ENCODE data around the gene IPMK.
"Not testable (repeated sequence)": the region's sequence is repeated elsewhere in the genome, so short reads cannot be mapped to it uniquely, and the experiment has no call there.

The IPMK gene

DNA sequence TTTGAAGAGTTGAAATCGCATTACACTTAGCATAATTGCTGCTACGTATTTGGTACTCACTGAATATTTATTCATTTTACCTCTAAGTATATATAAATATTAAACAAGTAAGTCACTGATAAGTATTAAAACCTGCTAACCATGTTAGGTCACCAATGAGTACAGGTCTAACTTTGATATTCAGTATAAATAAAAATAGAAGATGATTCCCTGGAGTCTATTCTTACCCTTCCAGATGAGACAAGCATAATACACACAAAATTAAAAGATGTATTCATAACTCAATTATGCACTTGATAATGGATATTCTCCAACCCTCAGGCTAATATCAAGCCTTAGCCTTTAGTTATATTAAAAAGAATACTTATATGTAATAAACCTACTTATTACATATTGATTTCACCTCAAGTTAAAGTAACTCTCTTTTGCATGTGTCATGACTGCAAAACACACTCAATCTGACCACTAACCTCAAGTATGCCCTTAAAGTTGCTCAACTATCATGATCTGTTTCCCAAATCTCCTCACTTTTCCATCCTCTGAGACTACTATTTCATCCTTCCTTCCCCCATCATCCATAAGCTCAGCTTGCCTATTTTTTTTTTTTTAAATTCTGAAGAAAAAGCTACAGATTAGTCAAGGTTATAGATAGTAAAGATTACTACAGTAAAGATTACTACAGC is 46.8 kb downstream of the IPMK start:
- no peak for DNase-seq (ENCODE audit: low read depth)

DNA sequence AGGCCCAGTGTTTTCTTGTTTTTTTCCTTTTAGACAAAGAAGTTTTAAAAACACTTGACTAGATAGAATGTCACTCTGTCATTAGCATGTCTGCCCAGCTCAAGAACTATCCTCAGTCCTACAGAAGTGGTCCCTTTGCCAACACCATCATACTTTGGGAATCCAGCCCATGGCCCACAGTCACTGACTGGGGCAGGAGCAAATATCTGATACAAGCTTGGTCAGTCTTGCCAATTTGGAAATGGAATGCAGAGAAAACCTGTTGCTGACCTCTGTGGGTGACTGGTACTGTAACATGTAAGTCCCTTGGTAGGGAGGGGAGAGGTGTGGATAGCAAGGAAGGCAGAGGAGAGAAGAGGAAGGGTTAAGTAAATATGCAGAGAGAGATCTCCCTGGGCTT is 47.8 kb downstream of the IPMK start:
- no peak for DNase-seq (ENCODE audit: low read depth)

DNA sequence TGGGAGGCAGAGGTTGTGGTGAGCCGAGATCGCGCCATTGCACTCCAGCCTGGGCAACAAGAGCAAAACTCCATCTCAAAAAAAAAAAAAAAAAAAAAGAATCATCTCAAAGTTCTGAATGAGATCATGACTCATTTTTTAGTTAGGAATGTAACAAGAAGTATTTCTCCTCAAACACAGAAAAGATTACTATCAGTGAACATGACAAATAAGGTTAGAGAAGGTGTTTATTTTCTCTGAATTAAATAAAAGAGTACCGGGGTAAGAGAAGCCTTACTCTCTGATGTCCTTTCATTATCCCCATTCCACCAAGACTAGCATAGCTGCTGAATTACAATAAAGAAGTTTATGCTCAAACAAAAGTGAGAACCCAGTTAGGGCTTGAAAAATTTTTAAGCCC is 50.1 kb downstream of the IPMK start:
- no peak for DNase-seq (ENCODE audit: low read depth)

DNA sequence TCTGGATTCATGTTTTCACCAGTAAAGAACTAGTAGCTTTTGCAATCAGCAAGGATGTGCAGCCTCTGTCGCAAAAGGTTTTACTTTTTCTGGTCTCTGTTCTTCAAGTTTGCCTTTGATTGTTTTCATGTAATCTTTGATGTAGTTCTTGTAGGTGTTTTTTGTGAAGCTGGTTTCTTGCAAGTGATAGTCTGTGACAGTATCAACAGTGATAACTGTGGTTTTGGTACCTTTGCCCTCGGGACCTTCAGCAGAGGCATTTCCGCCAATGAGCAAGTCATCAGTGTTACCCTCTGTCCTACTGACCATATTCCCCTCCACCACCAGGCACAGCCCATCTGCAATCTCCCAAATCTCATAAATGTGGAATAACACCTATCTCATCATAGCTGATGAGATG is 55.1 kb downstream of the IPMK start:
- no peak for DNase-seq (ENCODE audit: low read depth)

DNA sequence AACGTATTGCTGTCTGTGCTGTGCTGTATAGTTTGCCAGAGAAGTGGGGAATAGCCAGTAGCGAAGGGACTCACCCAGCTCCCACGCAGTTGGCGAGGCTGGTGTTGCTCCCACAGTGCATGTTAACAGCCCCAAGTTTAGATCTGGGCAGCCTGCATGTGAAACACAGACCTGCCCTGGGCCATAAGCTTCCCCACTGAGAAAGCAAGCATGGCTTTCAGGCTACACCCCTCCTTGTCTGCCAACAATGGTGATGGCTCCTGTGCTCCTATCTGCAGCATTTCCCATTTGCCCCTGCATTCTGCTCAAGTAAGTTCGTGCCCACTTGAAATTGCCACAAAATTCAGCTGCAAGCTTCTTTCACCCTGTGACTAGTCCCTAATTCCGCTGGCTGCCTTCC is 57.5 kb downstream of the IPMK start:
- no peak for DNase-seq (ENCODE audit: low read depth)

DNA sequence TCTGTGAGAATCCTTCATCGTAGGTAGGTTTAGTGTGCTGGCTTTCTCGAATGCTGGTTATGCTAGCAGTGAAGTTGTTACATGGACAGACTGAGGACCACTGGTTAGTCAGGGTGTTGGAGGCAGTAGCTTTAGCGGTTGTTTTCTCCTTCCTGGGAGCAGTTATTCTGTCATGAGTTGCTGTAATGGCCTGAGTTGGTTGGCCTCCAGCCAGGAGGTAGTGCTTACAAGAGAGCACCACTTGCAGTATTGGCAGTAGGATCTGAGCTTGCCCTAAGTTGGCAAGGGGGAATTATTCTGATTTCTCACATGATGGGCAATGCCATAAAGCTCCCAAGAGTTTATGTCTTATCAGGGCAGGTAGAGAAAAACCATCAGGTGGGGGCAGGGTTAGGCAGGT is 58.0 kb downstream of the IPMK start:
- DNase-seq (ENCODE audit: low read depth): no peak

DNA sequence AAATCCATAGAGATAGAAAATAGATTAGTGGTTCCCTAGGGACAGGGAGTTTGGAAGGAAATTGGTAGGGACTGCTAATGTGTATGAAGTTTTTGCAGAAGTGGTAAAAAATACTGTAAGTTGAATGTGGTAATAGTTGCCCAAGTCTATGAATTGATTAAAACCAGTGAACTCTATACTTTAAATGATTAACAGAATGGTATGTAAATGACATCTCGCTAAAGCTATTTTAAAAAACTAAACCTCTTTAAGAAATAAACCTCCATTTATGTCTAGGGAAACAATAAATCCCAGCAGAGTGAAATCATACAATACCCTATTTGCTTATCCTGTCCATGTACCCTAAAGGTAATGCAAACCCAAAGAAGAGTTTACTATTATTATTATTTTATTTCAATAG is 61.4 kb downstream of the IPMK start:
- no peak for DNase-seq (ENCODE audit: low read depth)

DNA sequence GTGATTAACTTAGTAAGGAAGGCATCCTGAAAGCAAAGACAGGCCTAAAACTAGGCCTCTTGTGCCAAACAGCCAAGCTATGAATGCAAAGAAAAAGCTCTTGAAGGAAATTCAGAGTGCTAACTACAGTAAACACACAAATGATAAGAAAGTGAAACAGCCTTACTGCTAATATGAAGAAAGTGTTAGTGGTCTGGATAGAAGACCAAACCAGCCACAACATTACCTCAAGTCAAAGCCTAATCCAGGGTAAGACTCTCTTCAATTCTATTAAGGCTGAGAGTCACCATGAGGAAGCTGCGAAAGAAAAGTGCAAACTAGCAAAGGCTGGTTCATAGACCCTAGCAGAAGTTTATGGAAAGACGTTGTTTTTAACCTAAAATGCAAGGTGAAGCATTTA is 66.0 kb downstream of the IPMK start:
- no peak for DNase-seq (ENCODE audit: low read depth)

DNA sequence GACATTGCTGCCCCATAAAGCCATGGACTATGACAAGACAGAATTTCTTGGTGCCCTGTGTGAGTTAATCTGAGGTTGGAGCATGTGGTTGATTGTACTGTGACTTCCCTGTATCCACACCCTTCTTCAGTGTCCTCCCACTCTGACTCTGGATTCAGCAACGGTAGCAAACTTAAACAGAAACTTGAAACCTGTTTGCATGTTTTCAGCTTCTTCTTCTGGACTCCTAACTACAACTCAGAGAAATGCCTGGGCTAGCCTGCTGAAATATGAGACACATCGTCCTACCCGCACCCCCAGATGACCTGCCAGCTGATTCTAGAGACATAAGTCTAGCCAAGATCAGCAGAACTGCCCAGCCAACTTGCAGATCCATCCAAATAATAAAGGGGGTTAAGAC is 78.4 kb downstream of the IPMK start:
- no peak for DNase-seq (ENCODE audit: low read depth)

DNA sequence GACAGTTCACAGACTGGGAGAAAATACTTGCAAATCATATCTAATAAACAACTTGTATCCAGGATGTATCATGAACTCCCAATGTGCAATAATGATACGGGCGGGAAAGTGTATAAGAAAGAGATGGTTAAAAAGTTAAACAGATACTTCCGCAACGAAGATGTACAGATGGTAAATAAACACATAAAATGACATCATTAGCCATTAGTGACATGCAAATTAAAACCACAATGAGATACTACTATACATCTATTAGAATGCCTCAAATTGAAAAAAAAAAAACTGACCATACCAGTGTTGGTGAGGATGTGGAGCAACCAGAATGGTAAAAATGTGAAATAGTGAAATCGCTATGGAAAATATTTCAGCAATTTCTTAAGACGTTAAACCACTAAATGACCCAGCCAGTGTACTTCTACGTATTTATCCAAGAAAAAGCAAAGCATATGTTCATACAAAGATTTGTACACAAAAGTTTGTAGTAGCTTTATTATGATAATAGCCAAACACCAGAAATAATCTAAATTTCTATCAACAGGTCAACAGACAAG is 83.5 kb downstream of the IPMK start:
- DNase-seq (ENCODE audit: low read depth): no peak

DNA sequence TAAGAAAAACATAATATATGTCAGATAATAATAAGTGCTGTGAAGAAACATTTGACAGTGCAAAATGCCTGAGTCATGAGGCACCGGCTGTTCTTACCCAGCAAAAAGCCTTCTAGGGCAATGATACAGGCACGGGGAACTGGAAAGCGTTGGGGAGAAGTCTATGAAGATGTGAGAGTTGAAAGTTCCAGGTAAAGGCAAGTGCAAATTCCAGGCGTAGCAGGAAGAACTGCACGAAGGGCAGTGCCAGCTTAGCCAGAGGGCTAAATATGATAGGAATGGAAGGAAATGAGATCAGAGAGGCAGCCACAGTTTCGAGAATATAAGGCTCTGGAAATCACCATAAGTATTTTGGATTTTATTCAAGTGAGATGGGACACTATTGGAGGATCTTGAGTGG is 87.0 kb downstream of the IPMK start:
- no peak for DNase-seq (ENCODE audit: low read depth)

DNA sequence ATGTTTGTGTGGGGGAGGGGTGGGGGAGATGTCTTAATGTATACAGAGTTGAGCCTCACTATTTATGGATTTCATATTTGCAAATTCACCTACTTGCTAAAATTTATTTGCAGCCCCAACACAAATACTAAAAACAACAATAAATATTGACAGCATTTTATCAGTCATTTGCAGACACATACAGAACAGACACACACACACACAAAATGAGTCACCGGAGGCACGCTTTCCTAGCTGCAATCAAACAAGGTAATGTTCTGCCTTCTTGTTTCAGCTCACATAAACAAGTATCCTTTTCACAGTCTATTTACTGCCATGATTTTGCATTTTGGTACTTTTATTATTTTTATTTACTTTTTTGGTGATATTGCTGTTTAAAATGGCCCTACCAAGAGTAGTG is 88.5 kb downstream of the IPMK start:
- no peak for DNase-seq (ENCODE audit: low read depth)

DNA sequence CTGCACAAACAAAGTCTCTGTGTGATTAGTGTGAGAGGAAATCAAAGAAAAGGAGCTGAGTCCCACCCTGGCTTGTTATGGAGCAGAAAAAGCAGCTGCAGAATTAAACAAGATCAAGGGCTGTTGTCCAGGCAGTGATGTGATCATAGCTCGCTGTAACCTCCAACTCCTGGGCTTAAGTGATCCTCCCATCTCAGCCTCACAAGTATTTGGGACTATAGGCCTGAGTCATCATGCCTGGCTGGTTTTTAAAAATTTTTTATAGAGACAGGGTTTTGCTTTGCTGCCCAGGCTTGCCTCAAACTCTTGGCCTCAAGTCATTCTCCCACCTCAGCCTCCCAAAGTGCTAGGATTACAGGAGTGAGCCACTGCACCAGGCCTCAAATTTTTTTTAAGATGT is 88.9 kb downstream of the IPMK start:
- no peak for DNase-seq (ENCODE audit: low read depth)

DNA sequence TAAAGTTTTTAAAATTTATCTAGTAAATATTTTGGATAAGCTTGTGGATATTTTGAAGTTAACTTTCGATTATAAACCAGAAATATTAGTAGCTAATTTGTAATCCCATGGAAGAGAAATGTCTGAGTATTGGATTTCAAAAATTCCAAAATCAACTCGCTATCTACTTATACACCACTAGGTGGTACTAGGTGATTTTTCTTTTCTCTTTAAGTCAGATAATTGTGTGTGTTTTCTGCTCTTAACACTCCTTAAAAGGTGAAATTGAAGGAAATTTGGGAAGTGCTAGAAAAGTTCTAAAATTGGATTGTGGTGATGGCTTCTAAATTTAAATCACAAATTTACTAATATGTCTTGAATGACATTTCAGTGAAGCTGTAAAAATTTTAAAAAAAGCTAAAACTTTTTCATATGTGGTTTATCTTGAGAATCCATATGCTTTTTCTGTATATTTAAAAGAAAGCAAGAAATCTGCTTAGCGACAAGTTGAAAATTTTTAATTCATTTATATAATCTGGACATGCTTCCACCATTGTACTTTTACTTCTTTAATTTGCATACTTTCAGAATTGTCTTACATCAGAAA is 90.2 kb downstream of the IPMK start:
- no peak for DNase-seq (ENCODE audit: low read depth)

DNA sequence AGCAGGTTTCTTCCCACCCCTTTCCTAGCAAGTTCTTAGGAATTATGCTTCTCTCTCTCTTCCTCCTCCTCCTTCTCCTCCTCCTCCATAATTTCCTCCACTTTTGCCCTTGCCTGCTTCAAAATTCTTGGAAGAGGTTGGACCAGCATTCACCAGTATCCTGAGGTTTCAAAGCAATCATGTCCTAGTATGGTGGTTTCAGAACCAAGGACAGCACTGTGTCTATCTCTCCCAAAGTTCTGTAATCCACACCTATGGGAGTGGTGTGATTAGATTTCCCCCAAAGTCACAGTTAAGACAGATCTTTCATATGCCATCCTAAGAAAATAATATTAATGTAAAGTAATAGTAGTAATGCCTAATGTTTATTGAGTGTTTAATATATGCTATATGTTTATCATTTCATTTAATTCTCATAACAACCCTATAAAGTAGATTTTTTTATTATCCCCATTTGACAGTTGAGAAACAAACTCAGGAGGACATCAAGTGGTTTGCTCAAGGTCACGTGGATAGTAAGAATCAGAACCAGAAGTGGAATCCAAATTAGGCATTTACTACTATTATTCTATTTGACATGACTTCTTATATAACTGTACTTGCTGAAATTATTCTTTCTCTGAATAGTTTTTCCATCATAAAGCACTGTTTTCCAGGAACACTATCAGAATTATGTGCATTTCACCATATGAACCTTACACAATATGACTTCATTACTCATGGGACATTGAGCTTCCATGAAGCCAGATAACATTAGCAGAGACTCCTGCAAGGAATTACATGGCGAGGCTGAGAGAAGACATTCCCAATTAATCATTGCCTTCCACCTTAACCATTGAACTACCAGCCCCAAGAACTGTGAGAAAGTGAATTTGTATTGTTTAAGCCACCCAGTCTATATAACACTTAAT is 91.4 kb downstream of the IPMK start:
- DNase-seq (ENCODE audit: low read depth): no peak

DNA sequence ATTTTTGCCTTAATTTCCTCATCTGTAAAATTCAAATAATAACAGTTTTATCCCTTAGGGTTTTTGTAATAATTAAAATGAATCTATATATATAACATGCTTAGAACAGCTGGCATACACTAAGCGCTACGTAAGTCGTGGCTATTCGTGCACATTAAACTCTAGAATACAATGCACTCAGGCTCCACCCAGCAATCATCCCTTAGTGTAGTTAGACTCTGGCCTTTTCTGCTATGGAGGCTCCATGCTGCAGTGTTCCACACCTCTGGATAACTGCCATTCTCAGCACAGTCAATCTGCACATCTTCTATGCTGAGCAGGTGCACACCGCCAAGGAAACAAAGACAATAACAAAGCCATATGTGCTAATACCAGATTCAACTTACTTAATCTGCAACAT is 92.9 kb downstream of the IPMK start:
- no peak for DNase-seq (ENCODE audit: low read depth)

DNA sequence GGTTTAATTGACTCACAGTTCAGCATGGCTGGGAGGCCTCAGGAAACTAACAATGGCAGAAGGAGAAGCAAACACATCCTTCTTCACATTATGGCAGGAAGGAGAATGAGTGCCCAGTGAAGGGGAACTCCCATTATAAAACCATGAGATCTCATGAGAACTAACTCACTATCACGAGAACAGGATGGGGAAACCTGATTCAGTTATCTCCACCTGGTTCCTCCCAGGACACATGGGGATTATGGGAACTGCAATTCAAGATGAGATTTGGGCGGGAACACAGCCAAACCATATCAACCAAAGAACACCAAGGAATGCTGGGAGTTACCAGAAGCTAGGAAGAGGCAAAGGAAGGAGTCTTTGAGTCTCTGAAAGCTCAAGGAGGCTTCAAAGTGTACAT is 94.3 kb downstream of the IPMK start:
- DNase-seq (ENCODE audit: low read depth): no peak

DNA sequence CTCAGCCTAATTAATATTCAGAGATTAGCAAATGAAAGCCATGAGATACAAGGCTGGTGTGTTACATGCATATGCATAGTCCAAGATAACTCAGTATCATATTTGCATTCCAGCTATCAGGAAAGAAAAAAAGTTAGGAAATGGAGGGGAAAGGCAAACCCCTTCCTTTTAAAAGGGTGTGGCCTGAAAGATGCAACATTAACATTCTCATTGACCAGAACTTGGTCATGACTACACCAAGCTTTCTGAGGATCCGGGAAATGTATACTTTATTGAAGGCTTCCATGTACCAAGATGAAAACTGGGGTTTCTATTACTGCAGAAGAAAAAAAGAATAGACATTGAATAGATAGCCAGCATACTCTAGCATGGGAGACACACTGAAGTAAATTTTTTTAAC is 96.5 kb downstream of the IPMK start:
- DNase-seq (ENCODE audit: low read depth): no peak

DNA sequence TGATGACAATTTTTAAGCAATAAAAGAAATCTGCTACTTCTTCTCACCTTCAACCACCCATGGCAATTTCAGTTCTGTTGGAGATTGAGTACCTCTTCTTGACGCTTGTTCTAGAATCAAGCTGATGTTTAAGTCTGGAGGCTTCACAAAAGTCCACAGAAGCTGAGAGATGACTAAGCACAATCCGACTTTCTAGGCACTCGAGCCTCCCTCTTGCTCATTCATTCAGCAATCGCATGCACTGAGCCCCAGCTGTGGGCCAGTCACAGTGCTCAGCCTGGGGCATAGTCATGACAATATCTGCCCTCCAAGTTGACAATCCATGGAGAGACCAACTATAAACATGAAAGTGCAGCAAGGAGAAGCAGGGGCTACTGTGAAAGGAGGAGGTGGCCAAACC is 103.2 kb downstream of the IPMK start:
- no peak for DNase-seq (ENCODE audit: low read depth)

DNA sequence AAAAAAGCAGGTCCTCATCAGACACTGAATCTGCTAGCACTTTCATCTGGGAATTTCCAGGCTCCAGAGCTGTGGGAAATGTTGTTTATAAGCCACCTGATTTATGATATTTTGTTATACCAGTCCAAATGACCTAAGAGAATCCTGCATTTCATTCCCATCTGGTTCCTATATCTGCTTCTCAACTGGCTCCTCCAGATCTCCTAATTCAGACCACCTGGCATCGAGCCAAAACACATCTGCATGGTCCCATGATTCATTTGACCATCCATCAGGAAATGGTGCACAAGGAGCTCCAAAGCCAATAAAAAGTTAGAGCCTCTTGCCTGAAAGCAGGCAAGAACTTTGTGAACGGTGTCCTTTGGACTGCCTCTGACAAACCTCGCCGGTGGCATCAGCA is 108.9 kb downstream of the IPMK start:
- DNase-seq (ENCODE audit: low read depth): no peak

DNA sequence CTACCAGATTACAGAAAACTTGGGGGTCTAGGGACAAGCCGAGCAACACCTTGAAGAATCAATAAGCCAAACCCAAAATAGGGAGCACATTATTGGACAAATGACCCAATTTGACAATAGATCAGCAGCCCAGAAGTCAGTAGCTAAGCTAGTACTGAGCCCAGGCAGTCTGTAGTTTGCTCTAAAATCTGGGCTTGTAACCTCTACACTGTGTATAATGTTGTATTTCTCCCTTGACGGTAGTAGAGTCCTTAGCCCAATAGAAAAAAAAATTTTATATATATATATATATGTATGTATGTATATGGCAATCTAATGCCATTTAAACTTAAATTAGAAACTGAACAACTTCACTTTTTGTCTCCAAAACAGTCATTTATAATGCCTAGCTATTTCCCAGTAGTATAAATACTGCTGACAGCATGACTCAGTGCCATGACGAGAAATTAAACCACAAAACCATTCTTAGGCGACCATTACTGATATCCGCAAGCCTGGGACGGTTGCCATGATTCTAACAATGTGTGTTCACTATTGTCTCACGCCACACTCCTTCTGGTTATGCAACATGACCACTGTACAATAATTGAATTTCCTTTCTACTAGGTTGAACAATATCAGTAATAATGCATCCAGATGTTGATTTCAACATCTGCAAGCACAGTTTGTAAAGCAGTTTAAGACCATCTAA is 110.5 kb downstream of the IPMK start:
- DNase-seq (ENCODE audit: low read depth): no peak

DNA sequence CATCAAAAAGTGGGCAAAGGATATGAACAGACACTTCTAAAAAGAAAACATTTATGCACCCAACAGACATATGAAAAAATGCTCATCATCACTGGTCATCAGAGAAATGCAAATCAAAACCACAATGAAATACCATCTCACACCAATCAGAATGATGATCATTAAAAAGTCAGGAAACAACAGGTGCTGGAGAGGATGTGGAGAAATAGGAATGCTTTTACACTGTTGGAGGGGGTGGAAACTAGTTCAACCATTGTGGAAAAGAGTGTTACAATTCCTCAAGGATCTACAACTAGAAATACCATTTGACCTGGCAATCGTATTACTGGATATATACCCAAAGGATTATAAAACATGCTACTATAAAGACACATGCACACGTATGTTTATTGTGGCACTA is 111.8 kb downstream of the IPMK start:
- not testable (repeated sequence) for DNase-seq (ENCODE audit: low read depth)

Data from stimulated activated CD8-positive, alpha-beta memory T cell treated with anti-CD3 and anti-CD28 coated beads, Interleukin-7, amount 100 ng/mL, for 24 hours (primary cell).